ENCODE measurements around the gene MYO9B. TPM values are rescaled to one million over a fixed set of nuclear protein-coding genes. Genes with fewer than 3 reads are reported as not detected.

MYO9B gene
- total RNA-seq, 4 donors from 2014 or later = 102 to 246 (median 151) TPM

GRCh38 chr19:17061691-17062090, 13.9 kb upstream of the MYO9B start:
- intact Hi-C loops (cut with DNase I; ENCODE audit: low total_unique reads) (no loop called here), in situ Hi-C loops (cut with MboI; ENCODE audit: low pct_ligation_motif_present in 1 of 4, low pct_unique_long_range_greater_than_20kb in 1 of 4, low sequenced_read_pairs in 3 of 4) (loop anchor here (10.0 to 25.0 kb wide), 2 partner anchors 223 to 226 kb away; partner anchors contain the start of gene ANKLE1 (in 4 of the 4))
- WGBS, 2 donors (ENCODE audit: low coverage in 1 of 2) = 58 to 60% methylated on average over 2 to 7 of the region's 7 CpGs
- H3K27me3 ChIP-seq = no peaks in the 10 kb centered on the region
- H3K4me3 ChIP-seq = no peak overlapping the region
- TF ChIP-seq POLR2AphosphoS5 (IDR thresholded peaks at IDR 0.05) = peak in 1 of 3 donors; percentile 48
- no peak for TF ChIP-seq POLR2A (IDR thresholded peaks at IDR 0.05)
- peaks cover 0 to 32% (median 22%) of the 10 kb centered on the region in 4 donors for H3K4me1 ChIP-seq
- peak; percentile 80 for DNase-seq
- H3K27ac ChIP-seq = peak overlapping the region; percentile 59 to 86 (median 72)
- H3K36me3 ChIP-seq = peaks cover 0 to 20% (median 6%) of the 10 kb centered on the region in 4 donors
- no peaks in the 10 kb centered on the region for H3K9me3 ChIP-seq

- Histone ChIP-seq H3K27me3 (no peaks in the 10 kb centered on the region), H3K4me3 (no peak overlapping the region), H3K4me1 (peaks cover 0 to 39% (median 22%) of the 10 kb centered on the region in 4 donors), H3K9me3 (no peaks in the 10 kb centered on the region), H3K27ac (peak overlapping the region; percentile 7 to 86 (median 64)), H3K36me3 (peaks cover 0 to 9% (median 3%) of the 10 kb centered on the region in 4 donors)
- TF ChIP-seq CTCF (IDR thresholded peaks at IDR 0.05) (no peak), POLR2AphosphoS5 (IDR thresholded peaks at IDR 0.05) (no peak), EP300 (IDR thresholded peaks at IDR 0.05; ENCODE audit: low read depth) (no peak), POLR2A (IDR thresholded peaks at IDR 0.05) (no peak)
- intact Hi-C loops (cut with DNase I; ENCODE audit: low total_unique reads) = loop anchor here (1.0 kb wide), 1 partner anchor 216 kb away; no protein-coding TSS in a partner anchor
- 79% methylated on average over 2 of the region's 2 CpGs; no CpG with 5 or more reads in 1 of the 2 donors for WGBS, 2 donors (ENCODE audit: low coverage in 1 of 2)
- DNase-seq = no peak
- in situ Hi-C loops (cut with MboI; ENCODE audit: low pct_ligation_motif_present in 1 of 4, low pct_unique_long_range_greater_than_20kb in 1 of 4, low sequenced_read_pairs in 3 of 4) = loop anchor here (10.0 to 25.0 kb wide), 2 partner anchors 221 to 224 kb away; partner anchors contain the start of gene ANKLE1 (in 4 of the 4)
Observed at GRCh38 chr19:17063428-17063827, 12.1 kb upstream of the MYO9B start.

- Histone ChIP-seq H3K4me3 (no peak overlapping the region), H3K36me3 (peaks cover 0 to 17% (median 0%) of the 10 kb centered on the region in 4 donors)
- in situ Hi-C loops (cut with MboI; ENCODE audit: low pct_ligation_motif_present in 1 of 4, low pct_unique_long_range_greater_than_20kb in 1 of 4, low sequenced_read_pairs in 3 of 4) = loop anchor here (10.0 to 25.0 kb wide), 2 partner anchors 216 to 218 kb away; partner anchors contain the start of gene ANKLE1 (in 4 of the 4)
Observed at GRCh38 chr19:17069193-17069592, 6.4 kb upstream of the MYO9B start.

GRCh38 chr19:17070421-17070820, 5.2 kb upstream of the MYO9B start:
- no peak for TF ChIP-seq POLR2A (IDR thresholded peaks at IDR 0.05)
- TF ChIP-seq CTCF (IDR thresholded peaks at IDR 0.05) = no peak
- no peak for TF ChIP-seq POLR2AphosphoS5 (IDR thresholded peaks at IDR 0.05)
- no peak for TF ChIP-seq EP300 (IDR thresholded peaks at IDR 0.05; ENCODE audit: low read depth)
- H3K4me3 ChIP-seq = no peak overlapping the region
- no peaks in the 10 kb centered on the region for H3K9me3 ChIP-seq
- DNase-seq = no peak
- H3K27me3 ChIP-seq = no peaks in the 10 kb centered on the region
- 93 to 95% methylated on average over 3 to 12 of the region's 12 CpGs for WGBS, 2 donors (ENCODE audit: low coverage in 1 of 2)
- intact Hi-C loops (cut with DNase I; ENCODE audit: low total_unique reads) = loop anchor here (10.0 kb wide), 1 partner anchor 64 kb away; no protein-coding TSS in a partner anchor
- peaks cover 0 to 17% (median 0%) of the 10 kb centered on the region in 4 donors for H3K36me3 ChIP-seq
- in situ Hi-C loops (cut with MboI; ENCODE audit: low pct_ligation_motif_present in 1 of 4, low pct_unique_long_range_greater_than_20kb in 1 of 4, low sequenced_read_pairs in 3 of 4) = loop anchor here in 1 of 4 donors (25.0 kb wide), 1 partner anchor 217 kb away; the partner anchor contains the start of gene ANKLE1
- no peak overlapping the region for H3K27ac ChIP-seq
- H3K4me1 ChIP-seq = peaks cover 7 to 23% (median 14%) of the 10 kb centered on the region in 4 donors

More at GRCh38 chr19:17069193-17069592, 6.4 kb upstream of the MYO9B start:
- Histone ChIP-seq H3K27ac (no peak overlapping the region), H3K9me3 (no peaks in the 10 kb centered on the region), H3K27me3 (no peaks in the 10 kb centered on the region), H3K4me1 (peaks cover 4 to 19% (median 7%) of the 10 kb centered on the region in 4 donors)
- intact Hi-C loops (cut with DNase I; ENCODE audit: low total_unique reads) = no loop called here
- no peak for DNase-seq
- TF ChIP-seq POLR2A (IDR thresholded peaks at IDR 0.05) (no peak), POLR2AphosphoS5 (IDR thresholded peaks at IDR 0.05) (no peak), CTCF (IDR thresholded peaks at IDR 0.05) (no peak), EP300 (IDR thresholded peaks at IDR 0.05; ENCODE audit: low read depth) (no peak)
- WGBS, 2 donors (ENCODE audit: low coverage in 1 of 2) = 83 to 89% methylated on average over 1 to 9 of the region's 9 CpGs
